ENCODE results near the gene POU3F1.

The POU3F1 gene

GRCh38 chr1:37997256-37998088 lies 49.1 kb downstream of the POU3F1 start:
- TF ChIP-seq CTCF (conservative IDR thresholded peaks at IDR 0.05; ENCODE audit: low read length): no peak
- H3K4me3 ChIP-seq (ENCODE audit: low read length): no peak overlapping the region
- DNase-seq (ENCODE audit: low read depth): no peak

DNA sequence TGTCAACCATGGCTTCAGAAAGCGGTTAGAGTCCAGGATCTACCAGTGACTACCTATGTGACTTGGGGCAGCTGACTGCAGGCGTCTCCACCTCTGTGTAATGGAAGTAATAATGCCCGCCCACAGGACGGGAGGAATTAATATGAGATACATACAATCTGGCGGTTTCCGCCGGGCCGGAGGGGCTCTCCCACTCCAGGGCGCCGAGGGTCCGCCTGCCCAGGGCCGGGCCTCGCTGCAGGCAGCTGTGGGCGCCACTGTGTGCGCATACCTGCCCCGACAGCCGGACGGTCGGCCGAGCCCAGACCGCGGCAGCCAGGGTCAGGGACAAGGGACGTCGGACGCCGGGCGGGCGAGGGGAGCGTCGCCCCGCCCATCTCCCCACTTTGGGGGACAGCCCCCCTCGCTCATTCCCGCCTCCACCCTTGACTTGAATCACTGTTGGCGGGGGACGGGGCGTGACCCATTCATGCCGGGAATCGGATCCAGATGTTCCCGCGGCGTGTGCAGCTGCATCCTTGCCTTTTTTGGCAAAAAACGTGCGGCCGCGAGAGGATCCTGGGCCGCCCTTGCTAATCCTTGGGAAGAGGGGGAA lies 50.7 kb downstream of the POU3F1 start:
- H3K4me3 ChIP-seq (ENCODE audit: low read length): peak overlapping the region; percentile 40
- TF ChIP-seq CTCF (conservative IDR thresholded peaks at IDR 0.05; ENCODE audit: low read length): no peak
- DNase-seq (ENCODE audit: low read depth): peak; percentile 94

DNA sequence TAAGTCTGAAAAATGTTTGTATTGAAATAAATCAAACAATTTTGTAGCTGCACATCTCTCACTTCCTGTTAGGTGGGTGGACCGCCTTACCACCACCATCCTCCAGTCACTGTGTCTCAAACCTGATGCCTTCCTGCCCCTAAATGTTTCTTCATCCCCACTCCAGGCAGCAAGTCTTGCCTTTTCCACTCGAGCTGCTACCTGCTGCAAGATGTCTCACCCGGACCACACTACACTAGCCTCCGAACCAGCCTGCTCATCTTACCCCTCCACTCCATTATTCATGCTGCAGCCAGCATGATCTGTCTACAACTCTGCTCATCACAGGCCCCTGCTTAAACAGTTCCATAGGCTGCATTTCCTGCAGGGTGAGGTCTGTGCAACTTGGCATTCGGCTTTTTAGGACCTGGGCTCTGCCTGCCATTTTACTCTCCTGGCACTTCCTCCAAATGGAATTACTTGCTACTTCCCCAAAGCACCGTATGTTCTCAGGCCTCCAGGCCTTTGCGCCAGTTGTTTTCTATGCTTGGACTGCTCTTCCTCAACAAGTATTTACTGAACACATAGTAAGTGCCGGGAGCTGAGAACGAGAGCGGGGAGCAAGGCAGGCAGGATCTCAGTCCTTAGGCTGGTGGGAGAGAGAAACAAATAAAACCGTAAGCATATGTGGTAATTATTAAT lies 51.6 kb downstream of the POU3F1 start:
- no peak for DNase-seq (ENCODE audit: low read depth)
- peak overlapping the region; percentile 40 for H3K4me3 ChIP-seq (ENCODE audit: low read length)
- no peak for TF ChIP-seq CTCF (conservative IDR thresholded peaks at IDR 0.05; ENCODE audit: low read length)

All from AG10803 (cell line).